Epithelial cell of proximal tubule (primary cell): ENCODE results near the gene COL23A1. TPM values are rescaled to one million over a fixed set of nuclear protein-coding genes. Genes with fewer than 3 reads are reported as not detected.

Source experiments
- DNase-seq: peaks from one replicate; pipeline ENCODE4 v3.0.0-alpha.2; 2011; ENCODE audit warnings: low read depth
- H3K4me3 ChIP-seq: 2 replicates; pipeline ENCODE4 v1.5.1; 2011; ENCODE audit warnings: low read depth, mild to moderate bottlenecking, low read length
- total RNA-seq: library from RNA; depleted of rRNA; stranded (reverse); fragments of >200 nt; gene quantifications from 2 replicates; pipeline ENCODE4 v1.2.3, GENCODE V29; 2015
- TF ChIP-seq, protein P1 (sequence below): conservative IDR thresholded peaks from 2 replicates; pipeline ENCODE4 v1.5.1; 2012; ENCODE audit warnings: low read depth, mild to moderate bottlenecking, low read length

Gene COL23A1
- total RNA-seq, 1 donor from 2014 or later, result not detected

GRCh38 chr5:178355671-178356070 is 234.5 kb downstream of the COL23A1 start:
- TF ChIP-seq, protein P1, sequence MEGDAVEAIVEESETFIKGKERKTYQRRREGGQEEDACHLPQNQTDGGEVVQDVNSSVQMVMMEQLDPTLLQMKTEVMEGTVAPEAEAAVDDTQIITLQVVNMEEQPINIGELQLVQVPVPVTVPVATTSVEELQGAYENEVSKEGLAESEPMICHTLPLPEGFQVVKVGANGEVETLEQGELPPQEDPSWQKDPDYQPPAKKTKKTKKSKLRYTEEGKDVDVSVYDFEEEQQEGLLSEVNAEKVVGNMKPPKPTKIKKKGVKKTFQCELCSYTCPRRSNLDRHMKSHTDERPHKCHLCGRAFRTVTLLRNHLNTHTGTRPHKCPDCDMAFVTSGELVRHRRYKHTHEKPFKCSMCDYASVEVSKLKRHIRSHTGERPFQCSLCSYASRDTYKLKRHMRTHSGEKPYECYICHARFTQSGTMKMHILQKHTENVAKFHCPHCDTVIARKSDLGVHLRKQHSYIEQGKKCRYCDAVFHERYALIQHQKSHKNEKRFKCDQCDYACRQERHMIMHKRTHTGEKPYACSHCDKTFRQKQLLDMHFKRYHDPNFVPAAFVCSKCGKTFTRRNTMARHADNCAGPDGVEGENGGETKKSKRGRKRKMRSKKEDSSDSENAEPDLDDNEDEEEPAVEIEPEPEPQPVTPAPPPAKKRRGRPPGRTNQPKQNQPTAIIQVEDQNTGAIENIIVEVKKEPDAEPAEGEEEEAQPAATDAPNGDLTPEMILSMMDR, result no peak
- H3K4me3 ChIP-seq, result no peak overlapping the region
- DNase-seq, result no peak

GRCh38 chr5:178353461-178353860 is 236.7 kb downstream of the COL23A1 start:
- H3K4me3 ChIP-seq, result no peak overlapping the region
- no peak for DNase-seq
- TF ChIP-seq, protein P1, result no peak

DNA sequence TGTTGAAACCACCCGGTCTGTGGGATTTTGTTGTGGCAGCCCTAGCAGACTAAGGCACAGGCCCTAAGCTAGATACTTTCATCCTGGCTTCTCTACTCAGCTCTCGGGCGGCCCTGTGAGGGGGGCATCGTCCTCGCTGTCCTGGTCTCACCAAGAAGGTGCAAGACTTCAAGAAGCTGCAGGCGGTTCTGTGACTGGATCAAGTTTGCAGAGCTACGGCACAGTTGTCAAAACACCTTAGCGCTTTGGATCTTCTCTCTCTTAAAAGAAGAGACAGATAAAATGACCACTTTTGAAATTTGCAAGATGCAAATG is 238.2 kb downstream of the COL23A1 start:
- no peak for DNase-seq
- TF ChIP-seq, protein P1, result no peak
- no peak overlapping the region for H3K4me3 ChIP-seq

DNA sequence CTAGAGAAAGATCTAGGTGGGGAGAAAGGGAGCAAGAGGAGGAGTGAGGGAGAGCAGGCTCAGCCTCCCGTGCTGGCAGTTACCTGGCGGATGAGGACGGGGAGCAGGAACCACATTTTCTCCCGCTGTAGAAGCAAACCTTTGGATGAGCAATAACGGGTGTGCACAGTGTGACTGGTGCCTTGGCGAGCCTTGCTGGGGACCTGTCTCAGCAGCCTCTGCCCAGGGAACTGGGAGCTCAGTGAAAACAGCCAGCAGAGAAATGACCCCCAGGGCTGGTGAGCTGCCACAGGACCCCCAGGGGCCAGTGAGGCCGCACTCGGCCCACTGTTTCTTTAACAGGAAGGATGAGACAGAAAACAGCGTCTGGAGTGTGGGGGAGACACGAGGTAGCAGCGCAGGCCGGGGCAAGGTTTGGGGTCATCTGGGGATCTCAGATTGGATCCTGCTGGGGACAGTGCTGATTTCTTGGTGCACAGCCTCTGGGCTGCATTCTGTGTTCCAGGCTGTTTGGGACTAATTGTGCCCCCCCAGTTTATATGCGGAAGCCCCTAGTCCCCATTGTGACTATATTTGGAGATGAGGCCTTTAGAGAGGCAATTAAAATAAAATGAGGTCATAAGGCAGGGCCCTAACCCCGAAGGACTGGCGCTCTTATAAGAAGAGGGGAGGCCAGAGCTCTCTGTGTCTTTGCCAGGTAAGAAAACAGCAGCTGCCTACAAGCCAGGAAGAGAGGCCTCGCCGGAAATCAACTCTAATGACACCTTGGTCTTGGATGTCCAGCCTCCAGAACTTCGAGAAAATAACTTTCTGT is 238.8 kb downstream of the COL23A1 start:
- TF ChIP-seq, protein P1, result no peak
- no peak for DNase-seq
- H3K4me3 ChIP-seq, result no peak overlapping the region

DNA sequence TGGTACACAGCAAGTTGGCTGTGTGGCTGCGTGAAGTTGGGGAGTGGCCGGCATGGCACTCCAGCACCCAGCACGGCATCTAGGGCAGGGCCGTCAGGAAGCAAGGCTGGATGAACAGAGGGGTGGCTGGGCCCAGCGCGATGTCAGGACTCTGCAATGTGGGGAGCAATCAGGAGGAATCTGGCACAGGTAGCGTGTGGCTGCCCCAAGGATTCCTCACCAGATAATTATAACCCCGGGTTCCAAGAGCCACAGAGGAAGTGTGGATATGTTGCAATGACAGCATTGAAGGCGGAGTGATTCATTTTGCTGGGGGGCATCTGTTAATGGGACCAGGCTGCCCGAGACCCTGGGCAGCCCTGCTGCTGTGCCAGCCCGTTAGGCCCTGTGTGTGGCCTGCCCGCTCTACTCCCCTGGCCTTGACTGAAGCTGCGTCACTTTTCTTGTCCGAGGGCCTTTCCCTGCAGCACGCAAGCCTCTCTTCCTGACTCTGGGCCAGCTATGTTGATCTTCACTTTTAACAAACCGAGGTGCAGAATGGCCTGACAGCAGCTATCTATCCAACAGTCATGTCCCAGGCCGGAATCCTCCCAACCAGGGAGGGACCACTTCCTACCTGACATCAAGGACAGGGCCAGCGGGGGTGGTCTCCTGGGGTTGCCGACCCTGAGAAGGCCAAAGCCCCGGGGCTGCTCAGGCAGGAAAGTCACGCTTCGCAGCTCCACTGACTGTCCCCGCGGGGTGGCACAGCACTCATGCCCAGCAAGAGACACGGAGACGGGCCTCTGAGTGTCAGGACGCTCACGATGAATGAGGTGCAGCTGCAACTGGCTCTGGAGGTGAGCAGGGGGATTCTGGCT is 239.6 kb downstream of the COL23A1 start:
- H3K4me3 ChIP-seq, result no peak overlapping the region
- TF ChIP-seq, protein P1, result no peak
- DNase-seq, result no peak

DNA sequence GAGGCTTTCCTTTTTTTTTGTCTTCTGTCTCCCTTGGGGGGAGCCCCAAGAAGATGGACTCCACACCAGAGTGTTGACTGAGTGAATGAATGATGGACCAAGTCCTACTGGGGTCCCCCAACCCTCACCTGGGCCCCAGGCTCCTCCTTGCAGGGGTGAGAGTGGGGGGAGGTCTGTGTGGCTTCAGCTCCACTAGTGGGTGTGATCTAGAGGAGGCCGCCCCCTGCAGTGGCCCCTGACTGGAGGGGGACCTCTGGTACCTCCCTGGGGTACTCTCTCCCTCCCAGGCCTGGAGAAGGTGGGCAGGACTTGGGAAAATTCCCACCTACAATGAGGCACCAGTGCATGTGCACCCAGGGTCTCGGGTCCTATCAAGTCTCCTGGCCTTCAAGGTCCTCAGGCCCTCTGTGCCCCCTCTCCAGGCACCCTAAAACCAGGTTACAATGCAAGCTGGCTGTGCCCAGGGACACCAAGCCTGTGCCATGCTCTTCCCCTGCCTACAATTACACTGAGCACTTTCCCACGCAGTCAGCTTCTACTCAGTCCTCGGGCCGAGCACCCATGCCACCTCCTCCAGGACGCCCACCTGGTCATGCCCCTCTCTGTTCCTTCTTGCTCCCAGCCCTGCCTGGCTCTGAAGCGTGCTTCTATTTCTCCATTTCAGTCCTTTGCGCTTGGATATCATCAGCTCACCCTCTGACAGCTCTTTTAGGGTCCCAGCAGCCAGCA is 240.4 kb downstream of the COL23A1 start:
- TF ChIP-seq, protein P1, result no peak
- no peak for DNase-seq
- H3K4me3 ChIP-seq, result no peak overlapping the region
